HepG2 (cell line): Measurements from ENCODE around the gene FAM229A. TPM values are rescaled to one million over a fixed set of nuclear protein-coding genes. Genes with fewer than 3 reads are reported as not detected.

Experiments
- ATAC-seq: fragments of 200-7000 bp; cut with Tn5 transposase; 3 replicates; pipeline ENCODE4 v1.9.1; 2020; ENCODE audit warnings: mild to moderate bottlenecking, moderate library complexity
- BruUV-seq: library from RNA; stranded (reverse); fragments of 400-500 nt; replicated peaks from 2 replicates; lab custom pipeline; 2021; lab: Mats Ljungman, UMichigan
- CTCF ChIA-PET: fragments of 300-600 bp; formaldehyde crosslinking; extraction: SDS; loops from one replicate; lab custom pipeline; 2021; ENCODE audit warnings: low total read pairs, inconsistent platforms, low intra/inter-chr PET ratio; lab: Yijun Ruan, JAX
- POLR2A ChIA-PET: fragments of 350-600 bp; sonication (Branson Sonifier 250); formaldehyde crosslinking; loops from one replicate; lab custom pipeline; 2020; ENCODE audit warnings: antibody characterized with exemption, inconsistent platforms; lab: Yijun Ruan, JAX
- DNase-seq: peaks from one replicate; pipeline ENCODE4 v3.0.0-alpha.2; 2015; ENCODE audit warnings: low spot score
- FAIRE-seq: peaks from 3 replicates; lab custom pipeline; 2011; peaks lifted over from hg19 to GRCh38; lab: Jason Lieb, UNC
- H2AFZ ChIP-seq: one replicate; pipeline ENCODE4 v1.6.1; 2011; ENCODE audit warnings: low read length, inconsistent platforms
- H3K27ac ChIP-seq: fragments of 300-600 bp; 3 replicates; pipeline ENCODE4 v1.8.0; 2011; ENCODE audit warnings: mixed run types, mild to moderate bottlenecking, mixed read lengths, low read length, inconsistent platforms; ENCODE audit not compliant: insufficient read depth; ENCODE audit errors: extremely low read length
- H3K27me3 ChIP-seq, 2 experiments: fragments of 200-600 bp in 1 of 2; 2 replicates in 1 of 2; 3 replicates in 1 of 2; pipeline versions ENCODE4 v1.6.0 to v1.8.0; 2011; ENCODE audit warnings: low read length in 2 of 2, mild to moderate bottlenecking in 2 of 2, moderate library complexity in 2 of 2, inconsistent platforms in 1 of 2; ENCODE audit not compliant: insufficient read depth in 2 of 2, control insufficient read depth in 1 of 2
- H3K36me3 ChIP-seq, 2 experiments: fragments of 200-600 bp in 1 of 2; replicated peaks in 1 of 2; 2 replicates in 1 of 2; 3 replicates in 1 of 2; pipeline versions ENCODE4 v1.5.1 to v1.8.0; 2011; ENCODE audit warnings: low read length in 2 of 2, inconsistent platforms in 1 of 2; ENCODE audit not compliant: insufficient read depth in 2 of 2, control insufficient read depth in 1 of 2
- H3K4me1 ChIP-seq: 2 replicates; pipeline ENCODE4 v1.5.1; 2012; ENCODE audit warnings: low read length, inconsistent platforms; ENCODE audit not compliant: insufficient read depth
- H3K4me2 ChIP-seq: 2 replicates; pipeline ENCODE4 v1.6.0; 2011; ENCODE audit warnings: low read depth, low read length, inconsistent platforms
- H3K4me3 ChIP-seq, 3 experiments: fragments of 200-600 bp in 1 of 3; sonication (generic), shearing (Covaris generic) in 1 of 3; replicated peaks in 1 of 3; 2 replicates each; pipeline ENCODE4 v1.5.1; 2011 to 2016; ENCODE audit warnings: low read length in 3 of 3, inconsistent platforms in 2 of 3, low read depth in 2 of 3, mild to moderate bottlenecking in 2 of 3, control low read depth in 1 of 3, mixed read lengths in 1 of 3; ENCODE audit not compliant: insufficient read depth in 1 of 3
- H3K79me2 ChIP-seq: one replicate; pipeline ENCODE4 v1.6.1; 2011; ENCODE audit warnings: low read length, inconsistent platforms; ENCODE audit not compliant: insufficient read depth
- H3K9ac ChIP-seq: 2 replicates; pipeline ENCODE4 v1.6.0; 2011; ENCODE audit warnings: mild to moderate bottlenecking, low read depth, low read length, inconsistent platforms; ENCODE audit not compliant: insufficient read depth
- H3K9me3 ChIP-seq: 2 replicates; pipeline ENCODE4 v1.5.1; 2012; ENCODE audit warnings: mild to moderate bottlenecking, low read length
- H4K20me1 ChIP-seq: 2 replicates; pipeline ENCODE4 v1.6.0; 2011; ENCODE audit warnings: inconsistent platforms, mild to moderate bottlenecking, low read length, moderate library complexity; ENCODE audit not compliant: insufficient read depth
- ARNTL ChIP-seq: sonication (generic); formaldehyde crosslinking; IDR thresholded peaks from 2 replicates; pipeline ENCODE4 v1.4.0; 2020; ENCODE audit warnings: mild to moderate bottlenecking, missing genetic modification reagents
- GLI4 ChIP-seq: sonication (generic); formaldehyde crosslinking; IDR thresholded peaks from 2 replicates; pipeline ENCODE4 v1.5.1; 2020; ENCODE audit warnings: missing genetic modification reagents, mild to moderate bottlenecking, moderate library complexity, borderline replicate concordance
- KDM1A ChIP-seq: IDR thresholded peaks from 2 replicates; pipeline ENCODE4 v1.6.1; 2016; ENCODE audit warnings: missing compliant biosample characterization
- KDM5B ChIP-seq: sonication (generic); formaldehyde crosslinking; IDR thresholded peaks from 2 replicates; pipeline ENCODE4 v1.4.0; 2020; ENCODE audit warnings: missing genetic modification reagents, mild to moderate bottlenecking, borderline replicate concordance
- NAIF1 ChIP-seq: sonication (generic); formaldehyde crosslinking; IDR thresholded peaks from 2 replicates; pipeline ENCODE4 v1.5.0; 2020; ENCODE audit warnings: mild to moderate bottlenecking, missing genetic modification reagents, borderline replicate concordance
- POLR2A ChIP-seq, 2 experiments: IDR thresholded peaks; 2 replicates each; pipeline ENCODE4 v1.6.1; 2011; ENCODE audit warnings: low read depth in 2 of 2, low read length in 2 of 2, mild to moderate bottlenecking in 1 of 2, moderate library complexity in 1 of 2; ENCODE audit not compliant: insufficient read depth in 1 of 2
- SNAPC5 ChIP-seq: sonication (generic); formaldehyde crosslinking; IDR thresholded peaks from 2 replicates; pipeline ENCODE4 v1.8.1; 2023; ENCODE audit warnings: mild to moderate bottlenecking, missing genetic modification reagents, borderline replicate concordance
- SSRP1 ChIP-seq: IDR thresholded peaks from 2 replicates; pipeline ENCODE4 v1.6.1; 2016; ENCODE audit warnings: control low read depth
- THRA ChIP-seq: sonication (generic); formaldehyde crosslinking; IDR thresholded peaks from 2 replicates; pipeline ENCODE4 v1.4.0; 2020; ENCODE audit warnings: missing genetic modification reagents, borderline replicate concordance
- ZBTB14 ChIP-seq: sonication (generic); formaldehyde crosslinking; IDR thresholded peaks from 2 replicates; pipeline ENCODE4 v1.4.0; 2020; ENCODE audit warnings: missing genetic modification reagents
- ZBTB42 ChIP-seq: sonication (generic); formaldehyde crosslinking; IDR thresholded peaks from 2 replicates; pipeline ENCODE4 v1.5.0; 2020; ENCODE audit warnings: mild to moderate bottlenecking, missing genetic modification reagents
- ZFP91 ChIP-seq: sonication (generic); formaldehyde crosslinking; IDR thresholded peaks from 2 replicates; pipeline ENCODE4 v1.9.0; 2022; ENCODE audit warnings: missing genetic modification reagents, mild to moderate bottlenecking, borderline replicate concordance
- ZNF512 ChIP-seq: sonication (generic); formaldehyde crosslinking; IDR thresholded peaks from 2 replicates; pipeline ENCODE4 v1.4.0; 2020; ENCODE audit warnings: mild to moderate bottlenecking, missing genetic modification reagents
- ZNF550 ChIP-seq: sonication (generic); formaldehyde crosslinking; IDR thresholded peaks from 2 replicates; pipeline ENCODE4 v1.4.0; 2020; ENCODE audit warnings: mild to moderate bottlenecking, missing genetic modification reagents, borderline replicate concordance
- ZNF605 ChIP-seq: sonication (generic); formaldehyde crosslinking; IDR thresholded peaks from 2 replicates; pipeline ENCODE4 v1.8.0; 2022; ENCODE audit warnings: mild to moderate bottlenecking, missing genetic modification reagents
- ZNF615 ChIP-seq: sonication (generic); formaldehyde crosslinking; IDR thresholded peaks from 2 replicates; pipeline ENCODE4 v1.5.0; 2020; ENCODE audit warnings: mild to moderate bottlenecking, missing genetic modification reagents, borderline replicate concordance
- ZNF703 ChIP-seq: sonication (generic); formaldehyde crosslinking; IDR thresholded peaks from 2 replicates; pipeline ENCODE4 v1.5.1; 2020; ENCODE audit warnings: missing genetic modification reagents, mild to moderate bottlenecking, moderate library complexity, borderline replicate concordance
- WGBS: methylation state at CpG from one replicate; pipeline ENCODE4 v1.1.6; 2017; ENCODE audit warnings: low lambda C conversion rate; 5-methylcytosine and 5-hydroxymethylcytosine counted together
- in situ Hi-C: cut with HindIII; loops from 2 replicates; pipeline ENCODE4 v1.10.0; 2017; ENCODE audit warnings: low pct_unique_long_range_greater_than_20kb; ENCODE audit not compliant: extremely low pct_ligation_motif_present
- intact Hi-C: fragments of 100-400 bp; cut with micrococcal nuclease; formaldehyde crosslinking; loops from one replicate; pipeline ENCODE4 v1.10.0; 2022; ENCODE audit not compliant: unreplicated experiment
- polyA plus RNA-seq, 8 experiments: library from polyadenylated mRNA; depleted of rRNA in 3 of 8; stranded (reverse) in 7 of 8; unstranded in 1 of 8; fragments of >200 nt; fragmentation: Illumina TruSeq in 4 of 8; extraction: Trizol in 4 of 8; gene quantifications; 2 replicates each; pipeline versions ENCODE4 v1.2.1 to v1.2.3, GENCODE V29; 2011 to 2016; ENCODE audit warnings: low read depth in 4 of 8, missing spikeins in 1 of 8, mixed read lengths in 1 of 8; ENCODE audit not compliant: insufficient read depth in 1 of 8
- total RNA-seq, 5 experiments: library from RNA; depleted of rRNA; stranded (reverse); fragments of >200 nt; fragmentation: Illumina TruSeq; extraction: Trizol; gene quantifications; 2 replicates each; pipeline ENCODE4 v1.2.3, GENCODE V29; 2016; ENCODE audit warnings: low read depth in 1 of 5

The FAM229A gene
- total and polyA plus RNA-seq, 2 of the 13 experiments (the other 11 are each of a cell fraction or from before 2014, with no cell fraction given) = 3.2 to 17.6 TPM

GRCh38 chr1:32334274-32334861 lies 27.9 kb downstream of the FAM229A start:
- FAIRE-seq (no peak), ATAC-seq (peak; percentile 1; the same call in 2 of the 3 replicates), DNase-seq (no peak)
- peaks cover 14% of the 10 kb centered on the region for H3K79me2 ChIP-seq
- CTCF ChIA-PET = interaction anchor here (0.8 to 1.7 kb wide), 2 partner anchors 16 to 79 kb away, joined by 4 read pairs; no protein-coding TSS in a partner anchor
- H3K27ac ChIP-seq = peak overlapping the region; percentile 68
- POLR2A ChIA-PET = interaction anchor here (0.9 to 4.8 kb wide), 7 partner anchors 11 to 119 kb away, joined by 3 to 84 read pairs (median 5); no protein-coding TSS in a partner anchor
- no peaks in the 10 kb centered on the region; a peak in 1 of 5 replicates for H3K27me3 ChIP-seq
- H3K36me3 ChIP-seq = peaks cover 24 to 50% of the 10 kb centered on the region in 2 experiments
- H4K20me1 ChIP-seq = peaks cover 14% of the 10 kb centered on the region
- WGBS = 68% methylated on average over 8 of the region's 9 CpGs
- no peaks in the 10 kb centered on the region for H3K9me3 ChIP-seq
- in situ Hi-C loops (no loop called here), intact Hi-C loops (loop anchor here (10.0 kb wide), 1 partner anchor 60 kb away; the partner anchor contains the start of gene BSDC1)
- peaks cover 50% of the 10 kb centered on the region for H3K4me1 ChIP-seq
- H3K4me2 ChIP-seq = peak overlapping the region; percentile 93
- peak overlapping the region; percentile 91 for H3K9ac ChIP-seq
- peak overlapping the region; percentile 70 to 95 (median 84) for H3K4me3 ChIP-seq
- H2AFZ ChIP-seq = no peak overlapping the region
- BruUV-seq = no TSS peak
- TF ChIP-seq POLR2A (IDR thresholded peaks at IDR 0.05; ENCODE audit: insufficient read depth in 1 of 2, low read depth in 2 of 2, low read length in 2 of 2) (peak in 1 of 2 experiments; percentile 54; a peak in 3 of 4 replicates), KDM1A (peak; percentile 9; the same call in 1 of the 2 replicates), ARNTL (CRISPR knock-in tag) (0 out of 2 replicates have a peak, but pooled peaks have one; percentile 23), THRA (CRISPR knock-in tag) (no peak), ZBTB42 (CRISPR knock-in tag) (0 out of 2 replicates have a peak, but pooled peaks have one; percentile 27), SSRP1 (CRISPR knock-in tag) (no peak), ZNF703 (CRISPR knock-in tag) (no peak), ZNF512 (CRISPR knock-in tag) (no peak), SNAPC5 (CRISPR knock-in tag) (no peak), ZFP91 (CRISPR knock-in tag) (peak; percentile 57; the same call in 1 of the 2 replicates), KDM5B (0 out of 2 replicates have a peak, but pooled peaks have one; percentile 28), ZNF550 (CRISPR knock-in tag) (no peak), NAIF1 (CRISPR knock-in tag) (0 out of 2 replicates have a peak, but pooled peaks have one; percentile 28), ZNF615 (CRISPR knock-in tag) (0 out of 2 replicates have a peak, but pooled peaks have one; percentile 33), ZBTB14 (0 out of 2 replicates have a peak, but pooled peaks have one; percentile 32), ZNF605 (CRISPR knock-in tag) (peak; percentile 25; the same call in 1 of the 2 replicates), GLI4 (CRISPR knock-in tag) (no peak)
